ENCODE data around the gene TMEM184B.
A peak's percentile ranks its signal among the peaks of the same experiment; 100 is the strongest.

Gene TMEM184B

GRCh38 chr22:38271927-38272372 is 860 bp downstream of the TMEM184B start:
- no peak for DNase-seq

- DNase-seq: no peak
Measured at GRCh38 chr22:38271101-38271500, 1.7 kb downstream of the TMEM184B start.

GRCh38 chr22:38270091-38270992 is 2.5 kb downstream of the TMEM184B start:
- DNase-seq: no peak

GRCh38 chr22:38269466-38269865 is 3.3 kb downstream of the TMEM184B start:
- DNase-seq: no peak

GRCh38 chr22:38267086-38267485 is 5.7 kb downstream of the TMEM184B start:
- DNase-seq: peak; percentile 11

- DNase-seq: no peak
Measured at GRCh38 chr22:38266120-38266519, 6.7 kb downstream of the TMEM184B start.

- no peak for DNase-seq
Measured at GRCh38 chr22:38264322-38264843, 8.4 kb downstream of the TMEM184B start.

GRCh38 chr22:38262051-38262795 is 10.6 kb downstream of the TMEM184B start:
- no peak for DNase-seq

- no peak for DNase-seq
Measured at GRCh38 chr22:38260761-38261681, 11.8 kb downstream of the TMEM184B start.

- no peak for DNase-seq
Measured at GRCh38 chr22:38259370-38259769, 13.4 kb downstream of the TMEM184B start.

GRCh38 chr22:38258895-38259294 is 13.9 kb downstream of the TMEM184B start:
- no peak for DNase-seq

GRCh38 chr22:38257650-38258250 is 15.1 kb downstream of the TMEM184B start:
- DNase-seq: no peak

- no peak for DNase-seq
Measured at GRCh38 chr22:38257181-38257580, 15.6 kb downstream of the TMEM184B start.

- DNase-seq: no peak
Measured at GRCh38 chr22:38255697-38256096, 17.1 kb downstream of the TMEM184B start.

GRCh38 chr22:38251341-38251692 is 21.5 kb downstream of the TMEM184B start:
- DNase-seq: no peak

GRCh38 chr22:38250643-38251340 is 22.0 kb downstream of the TMEM184B start:
- no peak for DNase-seq

- no peak for DNase-seq
Measured at GRCh38 chr22:38249803-38250642, 22.8 kb downstream of the TMEM184B start.

- no peak for DNase-seq
Measured at GRCh38 chr22:38249301-38249700, 23.5 kb downstream of the TMEM184B start.

GRCh38 chr22:38248280-38248679 is 24.5 kb downstream of the TMEM184B start:
- DNase-seq: no peak

- DNase-seq: no peak
Measured at GRCh38 chr22:38247713-38248112, 25.1 kb downstream of the TMEM184B start.

- DNase-seq: no peak
Measured at GRCh38 chr22:38246692-38247091, 26.1 kb downstream of the TMEM184B start.
